GM12874 (cell line): ENCODE results near the gene OR2Z1.

ENCODE experiments used
- CTCF ChIP-seq: IDR thresholded peaks from 2 replicates; pipeline ENCODE4 v1.5.1; 2011; ENCODE audit warnings: low read depth, mild to moderate bottlenecking, control low read depth, low read length, moderate library complexity; ENCODE audit not compliant: insufficient read depth

OR2Z1 gene

GRCh38 chr19:8705742-8706141 lies 15.7 kb upstream of the OR2Z1 start:
- no peak for TF ChIP-seq CTCF

- TF ChIP-seq CTCF = no peak
These were observed 598 bp downstream of the OR2Z1 start for GRCh38 chr19:8722032-8722431.

GRCh38 chr19:8724276-8724675 lies 2.8 kb downstream of the OR2Z1 start:
- no peak for TF ChIP-seq CTCF

- TF ChIP-seq CTCF = no peak
These were observed 10.2 kb downstream of the OR2Z1 start for GRCh38 chr19:8731428-8732169.

- no peak for TF ChIP-seq CTCF
These were observed 16.9 kb downstream of the OR2Z1 start for GRCh38 chr19:8738377-8738776.
